Measurements from ENCODE around the gene LLGL2. TPM values are rescaled to one million over a fixed set of nuclear protein-coding genes. Genes with fewer than 3 reads are reported as not detected.

LLGL2 gene
- total and polyA plus RNA-seq, 10 of the 15 experiments (the other 5 are each of a cell fraction or from before 2014, with no cell fraction given): 0.21 to 9.9 (median 4.5) TPM

- ATAC-seq: no peak
- DNase-seq (ENCODE audit: low read depth, low spot score): no peak
- Histone ChIP-seq H3K4me1 (ENCODE audit: control insufficient read depth, insufficient read depth, low read length) (peaks cover 5% of the 10 kb centered on the region), H3K4me3 (no peak overlapping the region), H3K9me3 (replicated peaks; ENCODE audit: control insufficient read depth, insufficient read depth, low read length) (no peaks in the 10 kb centered on the region), H4K20me1 (ENCODE audit: control insufficient read depth, insufficient read depth) (no peaks in the 10 kb centered on the region), H2AFZ (ENCODE audit: control insufficient read depth, low read depth, low read length) (no peak overlapping the region), H3K79me2 (ENCODE audit: control insufficient read depth, insufficient read depth, low read length) (no peaks in the 10 kb centered on the region), H3K27ac (ENCODE audit: control insufficient read depth, insufficient read depth) (no peak overlapping the region), H3K36me3 (ENCODE audit: control insufficient read depth in 2 of 2, insufficient read depth in 2 of 2, low read length in 1 of 2) (no peaks in the 10 kb centered on the region), H3K9ac (ENCODE audit: control insufficient read depth, insufficient read depth, low read length) (no peak overlapping the region), H3K4me2 (ENCODE audit: control insufficient read depth, insufficient read depth) (no peak overlapping the region), H3K27me3 (replicated peaks in 1 of 2; ENCODE audit: control insufficient read depth in 2 of 2, insufficient read depth in 2 of 2, low read length in 1 of 2) (no peaks in the 10 kb centered on the region)
- ChIA-PET CTCF (interaction anchor here (0.6 kb wide), 1 partner anchor 23 kb away, joined by 3 read pairs; no protein-coding TSS in a partner anchor), POLR2A (interaction anchor here (0.7 to 2.0 kb wide), 2 partner anchors 22 to 401 kb away, joined by 5 read pairs; no protein-coding TSS in a partner anchor), SMC1A (ENCODE audit: uncharacterized antibody, unreplicated experiment) (no interaction called here), RAD21 (ENCODE audit: unreplicated experiment) (interaction anchor here (0.5 to 0.7 kb wide), 2 partner anchors 23 to 429 kb away, joined by 3 read pairs; no protein-coding TSS in a partner anchor)
- in situ Hi-C loops (cut with MboI): no loop called here
- no TSS peak for BruUV-seq (replicated peaks)
- TF ChIP-seq, protein P1, sequence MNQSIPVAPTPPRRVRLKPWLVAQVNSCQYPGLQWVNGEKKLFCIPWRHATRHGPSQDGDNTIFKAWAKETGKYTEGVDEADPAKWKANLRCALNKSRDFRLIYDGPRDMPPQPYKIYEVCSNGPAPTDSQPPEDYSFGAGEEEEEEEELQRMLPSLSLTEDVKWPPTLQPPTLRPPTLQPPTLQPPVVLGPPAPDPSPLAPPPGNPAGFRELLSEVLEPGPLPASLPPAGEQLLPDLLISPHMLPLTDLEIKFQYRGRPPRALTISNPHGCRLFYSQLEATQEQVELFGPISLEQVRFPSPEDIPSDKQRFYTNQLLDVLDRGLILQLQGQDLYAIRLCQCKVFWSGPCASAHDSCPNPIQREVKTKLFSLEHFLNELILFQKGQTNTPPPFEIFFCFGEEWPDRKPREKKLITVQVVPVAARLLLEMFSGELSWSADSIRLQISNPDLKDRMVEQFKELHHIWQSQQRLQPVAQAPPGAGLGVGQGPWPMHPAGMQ (IDR thresholded peaks at IDR 0.05; ENCODE audit: borderline replicate concordance): no peak
- no peak for TF ChIP-seq EED (IDR thresholded peaks at IDR 0.05; ENCODE audit: low read depth)
- TF ChIP-seq MTA2 (IDR thresholded peaks at IDR 0.05; ENCODE audit: low read depth): no peak
- TF ChIP-seq ZNF274 (IDR thresholded peaks at IDR 0.05; ENCODE audit: insufficient read depth, insufficient read length): no peak
- TF ChIP-seq BCL3 (IDR thresholded peaks at IDR 0.05; ENCODE audit: borderline replicate concordance, insufficient read depth, low read depth, low read length, poor library complexity, severe bottlenecking): no peak
- TF ChIP-seq CHD1 (IDR thresholded peaks at IDR 0.05; ENCODE audit: low read depth, low read length): no peak
- TF ChIP-seq RUNX3 (IDR thresholded peaks at IDR 0.05; ENCODE audit: low read length): no peak
- TF ChIP-seq ETV6 (conservative IDR thresholded peaks at IDR 0.05 in 1 of 2, IDR thresholded peaks at IDR 0.05 in 1 of 2; ENCODE audit: borderline replicate concordance in 1 of 2, low read depth in 1 of 2): no peak
- no peak for TF ChIP-seq IRF4 (IDR thresholded peaks at IDR 0.05; ENCODE audit: low read depth, low read length)
- TF ChIP-seq POLR2AphosphoS2 (IDR thresholded peaks at IDR 0.05; ENCODE audit: low read depth, low read length): no peak
- no peak for TF ChIP-seq PML (IDR thresholded peaks at IDR 0.05; ENCODE audit: low read length)
- TF ChIP-seq SP1 (IDR thresholded peaks at IDR 0.05; ENCODE audit: low read depth, low read length): no peak
- no peak for TF ChIP-seq RBBP5 (conservative IDR thresholded peaks at IDR 0.05)
- TF ChIP-seq MYB (IDR thresholded peaks at IDR 0.05; ENCODE audit: borderline replicate concordance, low read depth, low read length): no peak
- no peak for TF ChIP-seq SUZ12 (IDR thresholded peaks at IDR 0.05; ENCODE audit: unreplicated experiment)
- TF ChIP-seq NRF1 (conservative IDR thresholded peaks at IDR 0.05; ENCODE audit: low read depth, low read length): no peak
- intact Hi-C loops (cut with micrococcal nuclease; ENCODE audit: unreplicated experiment): no loop called here
- WGBS (ENCODE audit: insufficient coverage, insufficient replicate concordance, low lambda C conversion rate, missing lambda C conversion rate): 58% methylated on average over 13 of the region's 13 CpGs
- no peak for FAIRE-seq
These were observed 14.7 kb downstream of the LLGL2 start for GRCh38 chr17:75539967-75540729.
